Spleen (tissue), 11 donors: ENCODE results near the gene HLF. TPM values are rescaled to one million over a fixed set of nuclear protein-coding genes. Genes with fewer than 3 reads are reported as not detected.

Source experiments
- DNase-seq: peaks from one replicate; pipeline ENCODE4 v3.0.0-alpha.2; 2020
- H3K27ac ChIP-seq, 8 donors: fragments of 200-600 bp; sonication (generic) in 7 of 8; 1 replicate in 4 of 8; 2 replicates in 4 of 8; pipeline versions ENCODE4 v1.5.0 to v1.8.0; 2016 to 2021; ENCODE audit warnings: inconsistent platforms in 4 of 8, mild to moderate bottlenecking in 4 of 8, moderate library complexity in 1 of 8
- H3K27me3 ChIP-seq, 7 donors: fragments of 200-600 bp; sonication (generic) in 6 of 7; replicated peaks in 1 of 7; 1 replicate in 4 of 7; 2 replicates in 3 of 7; pipeline versions ENCODE4 v1.5.0 to v1.8.0; 2016 to 2021; ENCODE audit warnings: inconsistent platforms in 3 of 7, mild to moderate bottlenecking in 1 of 7
- H3K36me3 ChIP-seq, 6 donors: fragments of 200-600 bp; sonication (generic) in 5 of 6; 1 replicate in 4 of 6; 2 replicates in 2 of 6; pipeline versions ENCODE4 v1.5.0 to v1.8.0; 2016 to 2021; ENCODE audit warnings: inconsistent platforms in 2 of 6
- H3K4me1 ChIP-seq, 6 donors: fragments of 200-600 bp; sonication (generic) in 5 of 6; 1 replicate in 3 of 6; 2 replicates in 3 of 6; pipeline versions ENCODE4 v1.5.0 to v1.8.0; 2016 to 2021; ENCODE audit warnings: inconsistent platforms in 3 of 6
- H3K4me3 ChIP-seq, 8 donors: fragments of 200-600 bp; sonication (generic) in 7 of 8; 1 replicate in 4 of 8; 2 replicates in 4 of 8; pipeline versions ENCODE4 v1.5.0 to v1.8.0; 2016 to 2021; ENCODE audit warnings: inconsistent platforms in 4 of 8, mild to moderate bottlenecking in 4 of 8, moderate library complexity in 2 of 8
- H3K9me3 ChIP-seq, 8 donors: fragments of 200-600 bp; sonication (generic) in 7 of 8; 1 replicate in 4 of 8; 2 replicates in 4 of 8; pipeline versions ENCODE4 v1.5.0 to v1.8.0; 2016 to 2021; ENCODE audit warnings: inconsistent platforms in 4 of 8
- POLR2A ChIP-seq, 3 donors: fragments of 450-650 bp; IDR thresholded peaks; one replicate each; pipeline ENCODE4 v1.5.1; 2017; ENCODE audit warnings: antibody characterized with exemption in 3 of 3, mild to moderate bottlenecking in 1 of 3
- POLR2AphosphoS5 ChIP-seq, 3 donors: sonication (generic); formaldehyde crosslinking; IDR thresholded peaks; one replicate each; pipeline ENCODE4 v1.5.1; 2017; ENCODE audit warnings: antibody characterized with exemption in 3 of 3
- WGBS, 5 donors: extraction: QIAGEN DNeasy Blood & Tissue Kit in 3 of 5; methylation state at CpG; one replicate each; pipeline versions ENCODE4 v1.1.5 to v1.1.7; 2013 to 2018; 5-methylcytosine and 5-hydroxymethylcytosine counted together
- intact Hi-C: fragments of 100-400 bp; cut with DNase I; formaldehyde crosslinking; loops from one replicate; pipeline ENCODE4 v1.15.0; 2023; ENCODE audit warnings: low total_unique reads
- polyA plus RNA-seq, 3 donors: library from polyadenylated mRNA; stranded (reverse); fragments of 200-250 nt; gene quantifications; one replicate each; pipeline ENCODE4 v1.2.1, GENCODE V29; 2013
- total RNA-seq, 7 donors: library from RNA; depleted of rRNA in 3 of 7; stranded (reverse); fragments of >200 nt in 3 of 7; fragmentation: NEBNext Ultra II Directional in 4 of 7; extraction: Animal tissue kit (Norgen Biotek cat#: 25700) in 4 of 7; gene quantifications; one replicate each; pipeline versions ENCODE4 v1.1.0 to v1.2.1, GENCODE V29; 2016 to 2021
- TF ChIP-seq, protein P1 (sequence below), 11 experiments: fragments of 200-600 bp in 7 of 11; fragments of 450-650 bp in 4 of 11; sonication (generic) in 4 of 11; IDR thresholded peaks in 8 of 11; conservative IDR thresholded peaks in 3 of 11; 1 replicate in 7 of 11; 2 replicates in 4 of 11; pipeline versions ENCODE4 v1.4.0 to v1.8.0; 2016 to 2021; ENCODE audit warnings: antibody characterized with exemption in 11 of 11, inconsistent platforms in 4 of 11, mild to moderate bottlenecking in 1 of 11
- donor health status: healthy with polysubstance abuse.
- donor health status: DM: no; HTN: no; CAD: no; lungs with moderate emphysema.
- donor health status: DM: no; HTN: no; CAD: no.
- donor health status: Bipolar disorder and iron deficiency.
- donor health status: healthy.
- donor health status: DM: no; HTN: no; CAD: no.
- donor health status: DM: yes; HTN: yes; CAD: no.

HLF gene
- total and polyA plus RNA-seq, 10 donors, result 1.6 to 37.9 (median 12.9) TPM

GRCh38 chr17:55321427-55322060 is 56.8 kb downstream of the HLF start:
- peaks cover 0 to 26% (median 0%) of the 10 kb centered on the region in 6 donors for H3K36me3 ChIP-seq
- no peaks in the 10 kb centered on the region for H3K27me3 ChIP-seq
- H3K9me3 ChIP-seq, result no peaks in the 10 kb centered on the region
- H3K27ac ChIP-seq, result no peak overlapping the region
- WGBS, 5 donors, result 76 to 89% (median 86%) methylated on average over 6 of the region's 6 CpGs
- no peak for TF ChIP-seq POLR2AphosphoS5 (IDR thresholded peaks at IDR 0.05)
- TF ChIP-seq, protein P1, sequence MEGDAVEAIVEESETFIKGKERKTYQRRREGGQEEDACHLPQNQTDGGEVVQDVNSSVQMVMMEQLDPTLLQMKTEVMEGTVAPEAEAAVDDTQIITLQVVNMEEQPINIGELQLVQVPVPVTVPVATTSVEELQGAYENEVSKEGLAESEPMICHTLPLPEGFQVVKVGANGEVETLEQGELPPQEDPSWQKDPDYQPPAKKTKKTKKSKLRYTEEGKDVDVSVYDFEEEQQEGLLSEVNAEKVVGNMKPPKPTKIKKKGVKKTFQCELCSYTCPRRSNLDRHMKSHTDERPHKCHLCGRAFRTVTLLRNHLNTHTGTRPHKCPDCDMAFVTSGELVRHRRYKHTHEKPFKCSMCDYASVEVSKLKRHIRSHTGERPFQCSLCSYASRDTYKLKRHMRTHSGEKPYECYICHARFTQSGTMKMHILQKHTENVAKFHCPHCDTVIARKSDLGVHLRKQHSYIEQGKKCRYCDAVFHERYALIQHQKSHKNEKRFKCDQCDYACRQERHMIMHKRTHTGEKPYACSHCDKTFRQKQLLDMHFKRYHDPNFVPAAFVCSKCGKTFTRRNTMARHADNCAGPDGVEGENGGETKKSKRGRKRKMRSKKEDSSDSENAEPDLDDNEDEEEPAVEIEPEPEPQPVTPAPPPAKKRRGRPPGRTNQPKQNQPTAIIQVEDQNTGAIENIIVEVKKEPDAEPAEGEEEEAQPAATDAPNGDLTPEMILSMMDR (IDR thresholded peaks at IDR 0.05 in 8 of 11, conservative IDR thresholded peaks at IDR 0.05 in 3 of 11), result no peak
- TF ChIP-seq POLR2A (IDR thresholded peaks at IDR 0.05), result no peak
- H3K4me1 ChIP-seq, result no peaks in the 10 kb centered on the region
- H3K4me3 ChIP-seq, result no peak overlapping the region
- intact Hi-C loops, result no loop called here
- no peak for DNase-seq

DNA sequence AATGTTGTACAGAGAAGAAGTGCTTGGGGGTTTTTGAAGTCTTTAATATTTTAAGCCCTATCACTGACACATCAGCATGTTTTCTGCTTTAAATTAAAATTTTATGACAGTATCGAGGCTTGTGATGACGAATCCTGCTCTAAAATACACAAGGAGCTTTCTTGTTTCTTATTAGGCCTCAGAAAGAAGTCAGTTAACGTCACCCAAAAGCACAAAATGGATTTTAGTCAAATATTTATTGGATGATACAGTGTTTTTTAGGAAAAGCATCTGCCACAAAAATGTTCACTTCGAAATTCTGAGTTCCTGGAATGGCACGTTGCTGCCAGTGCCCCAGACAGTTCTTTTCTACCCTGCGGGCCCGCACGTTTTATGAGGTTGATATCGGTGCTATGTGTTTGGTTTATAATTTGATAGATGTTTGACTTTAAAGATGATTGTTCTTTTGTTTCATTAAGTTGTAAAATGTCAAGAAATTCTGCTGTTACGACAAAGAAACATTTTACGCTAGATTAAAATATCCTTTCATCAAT is 57.8 kb downstream of the HLF start:
- TF ChIP-seq POLR2AphosphoS5 (IDR thresholded peaks at IDR 0.05) (no peak), POLR2A (IDR thresholded peaks at IDR 0.05) (no peak)
- TF ChIP-seq, protein P1 (IDR thresholded peaks at IDR 0.05 in 8 of 11, conservative IDR thresholded peaks at IDR 0.05 in 3 of 11), result no peak
- WGBS, 5 donors, result 82 to 93% (median 92%) methylated on average over 11 of the region's 11 CpGs
- Histone ChIP-seq H3K27me3 (no peaks in the 10 kb centered on the region), H3K9me3 (no peaks in the 10 kb centered on the region), H3K4me1 (no peaks in the 10 kb centered on the region), H3K36me3 (peaks cover 0 to 18% (median 0%) of the 10 kb centered on the region in 6 donors), H3K4me3 (no peak overlapping the region), H3K27ac (no peak overlapping the region)
- intact Hi-C loops, result no loop called here
- no peak for DNase-seq

DNA sequence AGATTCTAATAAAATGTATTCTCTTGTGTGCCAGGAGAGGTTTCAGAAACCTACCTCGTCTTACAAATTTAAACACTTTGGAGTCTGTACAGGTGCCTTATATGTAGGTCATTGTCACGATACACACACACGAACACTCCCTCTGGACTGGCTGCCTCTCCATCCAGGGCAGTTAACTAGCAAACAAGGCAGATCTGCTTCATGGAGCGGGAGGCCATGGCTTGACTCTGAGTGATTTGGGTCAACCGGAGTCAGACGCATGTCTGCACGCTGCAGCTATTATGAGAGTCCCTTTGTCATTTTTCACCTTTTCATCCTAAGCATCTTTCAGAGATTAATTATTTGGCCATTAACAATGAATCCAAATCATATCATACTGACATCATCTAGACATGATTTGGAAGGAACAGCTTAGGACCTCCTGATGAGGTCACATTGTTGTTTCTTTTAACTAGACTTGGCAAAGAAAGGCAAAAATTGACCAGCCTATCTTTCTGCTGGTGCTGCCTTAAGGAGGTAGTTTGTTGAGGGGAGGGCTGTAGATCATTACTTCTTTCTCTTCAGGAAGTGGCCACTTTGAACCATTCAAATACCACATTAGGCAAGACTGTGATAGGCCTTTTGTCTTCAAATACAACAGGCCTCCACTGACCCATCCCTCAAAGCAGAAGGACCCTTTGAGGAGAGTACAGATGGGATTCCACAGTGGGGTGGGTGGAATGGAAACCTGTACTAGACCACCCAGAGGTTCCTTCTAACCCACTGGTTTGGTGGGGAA is 58.9 kb downstream of the HLF start:
- Histone ChIP-seq H3K4me3 (no peak overlapping the region), H3K27me3 (no peaks in the 10 kb centered on the region), H3K4me1 (no peaks in the 10 kb centered on the region), H3K27ac (no peak overlapping the region), H3K9me3 (no peaks in the 10 kb centered on the region), H3K36me3 (peaks cover 0 to 10% (median 0%) of the 10 kb centered on the region in 6 donors)
- WGBS, 5 donors, result 86 to 96% (median 94%) methylated on average over 7 of the region's 7 CpGs
- no peak for DNase-seq
- intact Hi-C loops, result no loop called here
- TF ChIP-seq, protein P1 (IDR thresholded peaks at IDR 0.05 in 8 of 11, conservative IDR thresholded peaks at IDR 0.05 in 3 of 11), result no peak
- TF ChIP-seq POLR2A (IDR thresholded peaks at IDR 0.05), result no peak
- no peak for TF ChIP-seq POLR2AphosphoS5 (IDR thresholded peaks at IDR 0.05)
